ENCODE measurements around the gene HESX1. TPM values are rescaled to one million over a fixed set of nuclear protein-coding genes. Genes with fewer than 3 reads are reported as not detected.

Gene HESX1
- total and polyA plus RNA-seq, 4 donors: 0.17 to 0.52 (median 0.34) TPM

- TF ChIP-seq MAX (IDR thresholded peaks at IDR 0.05): no peak
- no peak for TF ChIP-seq HNF4G (IDR thresholded peaks at IDR 0.05)
- no peak for TF ChIP-seq EGR1 (IDR thresholded peaks at IDR 0.05; ENCODE audit: low read depth in 2 of 2)
- no peak for TF ChIP-seq JUND (IDR thresholded peaks at IDR 0.05)
- no peak for TF ChIP-seq RXRA (IDR thresholded peaks at IDR 0.05)
- no peak for TF ChIP-seq FOXA2 (IDR thresholded peaks at IDR 0.05)
- TF ChIP-seq RAD21 (IDR thresholded peaks at IDR 0.05): peak; percentile 86 to 90
- TF ChIP-seq TAF1 (conservative IDR thresholded peaks at IDR 0.05): no peak
- TF ChIP-seq CTCF (IDR thresholded peaks at IDR 0.05; ENCODE audit: low read depth, low read length, missing input control): peak; percentile 72
- no peak for TF ChIP-seq NR2F2 (IDR thresholded peaks at IDR 0.05)
Observed at GRCh38 chr3:57169872-57170623, 29.7 kb downstream of the HESX1 start (continued).

GRCh38 chr3:57169108-57169507 lies 30.7 kb downstream of the HESX1 start:
- peaks cover 0 to 3% (median 0%) of the 10 kb centered on the region in 4 donors for H3K27me3 ChIP-seq (ENCODE audit: control insufficient read depth in 4 of 4, insufficient read depth in 4 of 4, low read length in 3 of 4)
- no peaks in the 10 kb centered on the region for H3K36me3 ChIP-seq (ENCODE audit: control insufficient read depth in 4 of 4, insufficient read depth in 3 of 4, low read depth in 1 of 4, low read length in 3 of 4)
- H3K9me3 ChIP-seq (ENCODE audit: control insufficient read depth in 4 of 4, low read length in 3 of 4): no peaks in the 10 kb centered on the region
- peaks cover 5 to 20% (median 13%) of the 10 kb centered on the region in 4 donors for H3K4me1 ChIP-seq (ENCODE audit: control insufficient read depth in 4 of 4, insufficient read depth in 4 of 4, low read length in 3 of 4)
- H3K9ac ChIP-seq (ENCODE audit: low read depth in 1 of 2, low read length in 2 of 2): no peak overlapping the region
- TF ChIP-seq ATF3 (IDR thresholded peaks at IDR 0.05): no peak
- TF ChIP-seq FOXA1 (IDR thresholded peaks at IDR 0.05): no peak
- no peak for TF ChIP-seq HNF4A (conservative IDR thresholded peaks at IDR 0.05)
- TF ChIP-seq GABPA (IDR thresholded peaks at IDR 0.05 in 1 of 2, conservative IDR thresholded peaks at IDR 0.05 in 1 of 2): no peak
- no peak for TF ChIP-seq YY1 (IDR thresholded peaks at IDR 0.05)
- TF ChIP-seq FOXA2 (IDR thresholded peaks at IDR 0.05): no peak
- TF ChIP-seq EGR1 (IDR thresholded peaks at IDR 0.05; ENCODE audit: low read depth in 2 of 2): no peak
- no peak for TF ChIP-seq NR2F2 (IDR thresholded peaks at IDR 0.05)
- TF ChIP-seq ZBTB33 (IDR thresholded peaks at IDR 0.05): no peak
- no peak for TF ChIP-seq SP1 (IDR thresholded peaks at IDR 0.05)
- TF ChIP-seq RXRA (IDR thresholded peaks at IDR 0.05): no peak
- TF ChIP-seq TAF1 (conservative IDR thresholded peaks at IDR 0.05): no peak
- TF ChIP-seq RAD21 (IDR thresholded peaks at IDR 0.05): no peak
- no peak overlapping the region for H3K4me3 ChIP-seq (ENCODE audit: low read depth in 1 of 3, low read length in 3 of 3)
- no peak overlapping the region for H3K27ac ChIP-seq (ENCODE audit: low read depth in 1 of 2, low read length in 2 of 2)
- DNase-seq (ENCODE audit: low spot score): no peak
- 65% methylated on average over 3 of the region's 3 CpGs for WGBS

- no peak overlapping the region for H3K27ac ChIP-seq (ENCODE audit: low read depth in 1 of 2, low read length in 2 of 2)
- no peaks in the 10 kb centered on the region for H3K36me3 ChIP-seq (ENCODE audit: control insufficient read depth in 4 of 4, insufficient read depth in 3 of 4, low read depth in 1 of 4, low read length in 3 of 4)
- no peak for DNase-seq (ENCODE audit: low spot score)
- H3K27me3 ChIP-seq (ENCODE audit: control insufficient read depth in 4 of 4, insufficient read depth in 4 of 4, low read length in 3 of 4): peaks cover 0 to 7% (median 2%) of the 10 kb centered on the region in 4 donors
- H3K9ac ChIP-seq (ENCODE audit: low read depth in 1 of 2, low read length in 2 of 2): no peak overlapping the region
- H3K4me3 ChIP-seq (ENCODE audit: low read depth in 1 of 3, low read length in 3 of 3): no peak overlapping the region
- 77% methylated on average over 2 of the region's 2 CpGs for WGBS
- H3K9me3 ChIP-seq (ENCODE audit: control insufficient read depth in 4 of 4, low read length in 3 of 4): no peaks in the 10 kb centered on the region
- H3K4me1 ChIP-seq (ENCODE audit: control insufficient read depth in 4 of 4, insufficient read depth in 4 of 4, low read length in 3 of 4): peaks cover 5 to 21% (median 14%) of the 10 kb centered on the region in 4 donors
- TF ChIP-seq FOXA2 (IDR thresholded peaks at IDR 0.05): no peak
- no peak for TF ChIP-seq YY1 (IDR thresholded peaks at IDR 0.05)
- no peak for TF ChIP-seq GABPA (IDR thresholded peaks at IDR 0.05 in 1 of 2, conservative IDR thresholded peaks at IDR 0.05 in 1 of 2)
- no peak for TF ChIP-seq EGR1 (IDR thresholded peaks at IDR 0.05; ENCODE audit: low read depth in 2 of 2)
- TF ChIP-seq HNF4A (conservative IDR thresholded peaks at IDR 0.05): no peak
- TF ChIP-seq CTCF (IDR thresholded peaks at IDR 0.05; ENCODE audit: low read depth, low read length, missing input control): no peak
- no peak for TF ChIP-seq TAF1 (conservative IDR thresholded peaks at IDR 0.05)
- TF ChIP-seq HNF4G (IDR thresholded peaks at IDR 0.05): no peak
- TF ChIP-seq FOXA1 (IDR thresholded peaks at IDR 0.05): no peak
- no peak for TF ChIP-seq ZBTB33 (IDR thresholded peaks at IDR 0.05)
- no peak for TF ChIP-seq NR2F2 (IDR thresholded peaks at IDR 0.05)
- no peak for TF ChIP-seq MAX (IDR thresholded peaks at IDR 0.05)
Observed at GRCh38 chr3:57168151-57168550, 31.6 kb downstream of the HESX1 start.

Data from liver (tissue), 9 donors.